ENCODE data around the gene STUM. TPM values are rescaled to one million over a fixed set of nuclear protein-coding genes. Genes with fewer than 3 reads are reported as not detected.

STUM gene
- polyA plus RNA-seq, 1 experiment = not detected

DNA sequence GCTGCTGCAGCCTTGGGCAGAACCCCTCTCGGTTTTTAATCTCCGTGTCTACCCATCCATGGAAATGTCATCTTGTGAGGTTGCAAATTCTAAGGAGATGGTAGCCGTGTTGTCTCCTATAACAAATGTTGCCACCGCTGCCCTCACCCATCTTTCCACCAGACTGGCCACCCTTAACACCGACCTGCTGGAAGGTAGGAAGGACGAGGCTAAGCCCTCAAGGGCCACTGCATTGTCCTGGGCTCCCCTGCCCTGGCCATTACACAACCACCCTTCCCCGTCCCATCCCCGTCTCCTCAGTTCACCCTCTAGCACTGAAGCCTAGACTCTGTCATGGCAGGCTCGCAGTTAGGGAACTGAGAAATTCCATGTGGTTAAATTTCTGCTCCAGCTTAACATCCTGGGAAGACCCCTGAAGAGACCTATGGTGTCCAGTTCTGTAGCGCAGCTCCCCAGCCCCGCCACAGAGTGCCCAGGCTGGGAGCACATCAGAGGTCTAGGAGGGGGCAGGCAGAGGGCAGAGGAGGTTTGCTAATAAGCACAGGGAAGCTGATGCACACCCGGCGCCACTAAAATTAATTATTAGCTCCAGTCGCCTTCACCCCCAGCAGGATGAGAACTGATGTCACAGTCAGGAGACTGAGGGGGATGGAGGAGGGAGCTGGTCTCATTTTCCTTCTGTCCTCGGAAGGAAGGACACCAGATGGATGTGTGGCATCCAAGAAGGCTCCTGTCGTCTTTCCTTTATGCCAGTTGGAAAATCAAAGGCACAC, 38.3 kb downstream of the STUM start:
- CTCF ChIA-PET = interaction anchor here (0.9 to 1.8 kb wide), 2 partner anchors 14 to 47 kb away, joined by 3 read pairs; no protein-coding TSS in a partner anchor
- H3K4me3 ChIP-seq (ENCODE audit: low read depth, low read length) = no peak overlapping the region
- H3K36me3 ChIP-seq (ENCODE audit: control insufficient read depth, insufficient read depth, low read length) = no peaks in the 10 kb centered on the region
- no peak for DNase-seq (ENCODE audit: low read depth)
- peaks cover 2% of the 10 kb centered on the region; the same call in 1 of the 2 replicates for H3K27me3 ChIP-seq (ENCODE audit: control insufficient read depth, insufficient read depth, low read length)
- TF ChIP-seq, protein P1, sequence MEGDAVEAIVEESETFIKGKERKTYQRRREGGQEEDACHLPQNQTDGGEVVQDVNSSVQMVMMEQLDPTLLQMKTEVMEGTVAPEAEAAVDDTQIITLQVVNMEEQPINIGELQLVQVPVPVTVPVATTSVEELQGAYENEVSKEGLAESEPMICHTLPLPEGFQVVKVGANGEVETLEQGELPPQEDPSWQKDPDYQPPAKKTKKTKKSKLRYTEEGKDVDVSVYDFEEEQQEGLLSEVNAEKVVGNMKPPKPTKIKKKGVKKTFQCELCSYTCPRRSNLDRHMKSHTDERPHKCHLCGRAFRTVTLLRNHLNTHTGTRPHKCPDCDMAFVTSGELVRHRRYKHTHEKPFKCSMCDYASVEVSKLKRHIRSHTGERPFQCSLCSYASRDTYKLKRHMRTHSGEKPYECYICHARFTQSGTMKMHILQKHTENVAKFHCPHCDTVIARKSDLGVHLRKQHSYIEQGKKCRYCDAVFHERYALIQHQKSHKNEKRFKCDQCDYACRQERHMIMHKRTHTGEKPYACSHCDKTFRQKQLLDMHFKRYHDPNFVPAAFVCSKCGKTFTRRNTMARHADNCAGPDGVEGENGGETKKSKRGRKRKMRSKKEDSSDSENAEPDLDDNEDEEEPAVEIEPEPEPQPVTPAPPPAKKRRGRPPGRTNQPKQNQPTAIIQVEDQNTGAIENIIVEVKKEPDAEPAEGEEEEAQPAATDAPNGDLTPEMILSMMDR (IDR thresholded peaks at IDR 0.05; ENCODE audit: insufficient read depth, low read depth, low read length) = no peak
- POLR2A ChIA-PET = no interaction called here

DNA sequence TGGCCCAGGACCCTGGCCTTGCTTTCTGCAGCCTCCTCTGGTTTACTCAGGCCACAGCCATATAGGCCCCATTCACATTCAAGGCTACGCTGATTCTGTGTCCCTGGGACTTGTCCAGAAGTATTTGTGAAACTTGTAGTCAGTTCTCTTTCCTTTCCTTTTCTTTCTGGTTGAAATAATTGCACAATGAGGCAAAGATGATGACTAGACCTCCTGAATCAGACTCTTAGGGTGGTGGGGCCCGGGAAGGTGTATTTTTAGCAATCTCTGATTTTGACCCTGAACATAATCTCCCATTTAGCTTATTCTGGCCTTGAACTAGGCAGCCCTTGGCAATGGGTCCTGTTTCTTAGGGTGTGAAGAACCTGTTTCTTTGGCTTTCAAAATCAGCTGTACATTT, 39.9 kb downstream of the STUM start:
- TF ChIP-seq, protein P1 (IDR thresholded peaks at IDR 0.05; ENCODE audit: insufficient read depth, low read depth, low read length) = no peak
- DNase-seq (ENCODE audit: low read depth) = no peak
- Histone ChIP-seq H3K36me3 (ENCODE audit: control insufficient read depth, insufficient read depth, low read length) (no peaks in the 10 kb centered on the region), H3K4me3 (ENCODE audit: low read depth, low read length) (no peak overlapping the region), H3K27me3 (ENCODE audit: control insufficient read depth, insufficient read depth, low read length) (peaks cover 2% of the 10 kb centered on the region; the same call in 1 of the 2 replicates)
- ChIA-PET POLR2A (no interaction called here), CTCF (interaction anchor here (0.8 to 1.6 kb wide), 4 partner anchors 39 to 44 kb away, joined by 3 to 6 read pairs (median 4); partner anchors contain the start of gene STUM)

DNA sequence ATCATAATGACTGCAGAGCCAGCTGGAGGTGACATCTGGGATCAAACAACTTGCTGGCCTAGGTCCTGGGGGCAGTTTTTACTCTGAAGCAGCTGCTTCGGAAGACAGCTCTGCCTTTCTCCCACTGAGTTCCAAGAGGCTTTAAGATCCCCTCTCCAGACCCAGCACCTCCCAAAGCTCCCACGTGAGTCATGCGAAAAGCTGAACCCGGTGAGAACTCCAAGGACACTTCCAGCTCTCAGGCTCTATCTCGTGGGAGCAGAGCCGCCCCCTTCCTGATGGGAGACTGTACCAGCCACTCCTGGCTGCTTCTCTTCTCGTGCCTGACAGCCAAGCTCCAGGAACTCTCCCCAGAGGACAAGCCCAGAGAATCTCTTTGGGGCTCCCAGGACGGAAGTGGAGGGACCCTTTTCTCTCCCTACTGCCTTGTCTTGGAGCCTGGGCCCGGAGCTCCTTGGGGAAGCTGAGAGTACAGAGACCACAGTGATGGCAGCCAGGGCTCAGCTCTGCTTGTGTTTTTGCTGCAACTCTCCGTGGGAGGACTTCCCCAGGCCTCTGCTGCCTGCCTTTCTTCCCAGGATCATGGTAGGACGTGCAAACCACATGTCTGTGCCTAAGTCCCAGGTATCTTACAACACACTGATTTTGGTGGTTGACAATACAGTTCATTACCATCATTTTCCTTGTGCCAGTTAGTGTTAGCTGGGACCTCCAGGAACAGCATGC, 40.6 kb downstream of the STUM start:
- H3K4me3 ChIP-seq (ENCODE audit: low read depth, low read length) = no peak overlapping the region
- H3K36me3 ChIP-seq (ENCODE audit: control insufficient read depth, insufficient read depth, low read length) = no peaks in the 10 kb centered on the region
- no peak for DNase-seq (ENCODE audit: low read depth)
- ChIA-PET CTCF (interaction anchor here (0.6 to 2.0 kb wide), 6 partner anchors 12 to 45 kb away, joined by 3 to 6 read pairs (median 4); partner anchors contain the start of gene STUM), POLR2A (no interaction called here)
- H3K27me3 ChIP-seq (ENCODE audit: control insufficient read depth, insufficient read depth, low read length) = peaks cover 2% of the 10 kb centered on the region; the same call in 1 of the 2 replicates
- TF ChIP-seq, protein P1 (IDR thresholded peaks at IDR 0.05; ENCODE audit: insufficient read depth, low read depth, low read length) = no peak

GRCh38 chr1:226590614-226591013, 42.0 kb downstream of the STUM start:
- POLR2A ChIA-PET = no interaction called here
- TF ChIP-seq, protein P1 (IDR thresholded peaks at IDR 0.05; ENCODE audit: insufficient read depth, low read depth, low read length) = no peak

GRCh38 chr1:226593541-226593940, 45.0 kb downstream of the STUM start:
- H3K27me3 ChIP-seq (ENCODE audit: control insufficient read depth, insufficient read depth, low read length) = peaks cover 2% of the 10 kb centered on the region; the same call in 1 of the 2 replicates
- no peaks in the 10 kb centered on the region for H3K36me3 ChIP-seq (ENCODE audit: control insufficient read depth, insufficient read depth, low read length)
- DNase-seq (ENCODE audit: low read depth) = no peak
- H3K4me3 ChIP-seq (ENCODE audit: low read depth, low read length) = no peak overlapping the region
- ChIA-PET POLR2A (no interaction called here), CTCF (no interaction called here)
- TF ChIP-seq, protein P1 (IDR thresholded peaks at IDR 0.05; ENCODE audit: insufficient read depth, low read depth, low read length) = no peak

More at GRCh38 chr1:226590614-226591013, 42.0 kb downstream of the STUM start:
- Histone ChIP-seq H3K36me3 (ENCODE audit: control insufficient read depth, insufficient read depth, low read length) (no peaks in the 10 kb centered on the region), H3K4me3 (ENCODE audit: low read depth, low read length) (no peak overlapping the region), H3K27me3 (ENCODE audit: control insufficient read depth, insufficient read depth, low read length) (peaks cover 2% of the 10 kb centered on the region; the same call in 1 of the 2 replicates)
- CTCF ChIA-PET = interaction anchor here (2.0 kb wide), 1 partner anchor 19 kb away, joined by 5 read pairs; no protein-coding TSS in a partner anchor
- DNase-seq (ENCODE audit: low read depth) = no peak

All from BJ (cell line).